Effector CD8-positive, alpha-beta T cell (primary cell): ENCODE results near the gene SOX1.

Experiments
- DNase-seq: peaks from one replicate; lab custom pipeline; 2025; lab: John Stamatoyannopoulos, UW
- total RNA-seq, 4 experiments: gene quantifications; one replicate each; lab custom pipeline; 2026; lab: John Stamatoyannopoulos, UW

SOX1 gene
- 0 to 0.18 (median 0) reads per million in 4 experiments for total RNA-seq

DNA sequence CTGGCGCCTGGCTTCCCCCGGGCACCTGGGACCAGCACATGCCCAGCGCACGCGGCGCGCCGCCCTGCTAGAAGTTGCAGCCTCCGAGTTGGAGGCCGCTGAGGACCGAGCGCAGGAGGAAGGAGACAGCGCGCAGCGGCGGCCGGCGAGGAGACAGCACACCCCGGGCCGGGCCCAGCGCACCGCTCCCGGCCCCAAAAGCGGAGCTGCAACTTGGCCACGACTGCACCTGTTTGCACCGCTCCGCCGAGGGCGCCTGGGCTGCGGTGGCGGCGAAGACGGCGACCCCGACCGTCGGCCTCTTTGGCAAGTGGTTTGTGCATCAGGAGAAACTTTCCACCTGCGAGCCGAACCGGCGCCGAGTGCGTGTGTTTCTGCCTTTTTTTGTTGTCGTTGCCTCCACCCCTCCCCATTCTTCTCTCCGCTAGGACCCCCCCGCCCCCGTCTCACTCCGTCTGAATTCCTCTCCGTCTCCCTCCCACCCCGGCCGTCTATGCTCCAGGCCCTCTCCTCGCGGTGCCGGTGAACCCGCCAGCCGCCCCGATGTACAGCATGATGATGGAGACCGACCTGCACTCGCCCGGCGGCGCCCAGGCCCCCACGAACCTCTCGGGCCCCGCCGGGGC lies at the start of gene SOX1:
Gene SOX1, plus strand, starts transcription at position 34 of the 626 bp plus-strand sequence. Its CDS starts 510 bp downstream, at position 544.
- DNase-seq = no peak

DNA sequence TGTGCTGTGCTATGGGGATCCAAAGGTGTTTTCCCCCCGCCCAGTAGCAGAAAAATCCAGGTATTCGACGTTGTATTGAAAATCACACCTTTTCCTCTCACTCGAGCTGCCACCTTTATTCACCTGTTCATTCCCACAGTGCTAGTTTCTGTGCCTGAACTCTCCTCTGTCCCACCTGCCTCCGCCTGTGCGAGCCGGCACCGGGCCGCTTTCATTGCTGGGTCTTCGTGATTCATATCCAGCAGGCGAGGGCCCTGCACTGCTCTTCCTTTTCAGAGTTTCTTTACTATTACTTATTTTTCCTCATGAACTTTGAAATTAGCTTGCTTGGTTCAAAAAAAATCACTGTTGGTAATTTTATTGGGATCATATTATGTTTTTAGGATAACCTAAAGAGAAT lies 42.4 kb upstream of the SOX1 start:
- DNase-seq = no peak

DNA sequence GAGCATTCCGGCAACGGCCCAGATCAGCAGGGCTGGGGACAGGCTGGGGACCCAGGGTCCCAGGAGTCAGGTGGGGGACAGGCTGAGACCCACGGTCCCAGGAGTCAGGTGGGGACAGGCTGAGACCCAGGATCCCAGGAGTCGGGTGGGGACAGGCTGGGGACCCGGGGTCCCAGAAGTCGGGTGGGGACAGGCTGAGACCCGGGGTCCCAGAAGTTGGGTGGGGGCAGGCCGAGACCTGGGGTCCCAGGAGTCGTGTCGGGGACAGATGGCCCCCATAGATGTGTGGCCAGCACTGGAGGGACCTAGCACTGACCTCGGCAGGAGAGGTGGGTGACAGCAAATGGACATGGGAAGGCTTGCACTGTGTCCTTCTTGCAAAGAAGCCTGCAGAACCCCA lies 39.7 kb upstream of the SOX1 start:
- no peak for DNase-seq

DNA sequence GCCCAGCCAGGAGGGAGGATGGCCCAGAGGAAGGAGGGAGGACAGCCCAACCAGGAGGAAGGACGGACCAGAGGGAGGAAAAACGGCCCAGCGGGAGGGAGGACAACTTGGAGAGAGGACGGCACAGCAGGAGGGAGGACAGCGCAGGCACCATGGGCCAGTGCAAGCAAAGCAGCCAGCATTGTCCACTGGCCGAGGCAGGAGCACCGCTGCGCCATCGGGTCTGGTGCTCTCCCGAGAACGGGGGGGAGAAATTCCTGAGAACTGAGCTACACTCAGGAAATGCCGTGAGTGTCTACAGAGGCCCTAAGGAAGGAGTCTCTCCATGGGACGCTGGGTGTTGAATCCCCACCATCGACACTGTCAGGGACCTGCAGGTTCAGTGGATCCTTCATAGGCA lies 38.5 kb upstream of the SOX1 start:
- DNase-seq = no peak

DNA sequence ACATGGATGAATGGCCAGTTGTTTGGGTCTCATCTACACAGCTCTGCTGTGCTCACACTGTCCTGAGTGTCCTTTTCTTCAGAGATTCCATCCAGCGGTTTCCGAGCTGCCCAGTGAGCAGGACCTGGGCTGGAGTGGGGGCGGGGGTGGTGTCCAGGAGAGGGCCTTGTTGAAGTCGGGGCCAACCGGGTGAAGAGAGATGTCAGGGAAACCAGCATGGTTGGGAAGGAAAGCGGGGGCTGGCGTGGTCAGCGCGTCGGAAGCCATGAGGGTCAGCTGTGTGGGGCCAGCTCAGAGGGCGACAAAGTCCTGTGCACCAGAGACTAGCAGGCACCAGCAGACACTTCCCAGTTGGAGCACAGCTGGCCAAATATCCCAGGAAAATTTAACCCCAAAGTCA lies 37.8 kb upstream of the SOX1 start:
- no peak for DNase-seq

DNA sequence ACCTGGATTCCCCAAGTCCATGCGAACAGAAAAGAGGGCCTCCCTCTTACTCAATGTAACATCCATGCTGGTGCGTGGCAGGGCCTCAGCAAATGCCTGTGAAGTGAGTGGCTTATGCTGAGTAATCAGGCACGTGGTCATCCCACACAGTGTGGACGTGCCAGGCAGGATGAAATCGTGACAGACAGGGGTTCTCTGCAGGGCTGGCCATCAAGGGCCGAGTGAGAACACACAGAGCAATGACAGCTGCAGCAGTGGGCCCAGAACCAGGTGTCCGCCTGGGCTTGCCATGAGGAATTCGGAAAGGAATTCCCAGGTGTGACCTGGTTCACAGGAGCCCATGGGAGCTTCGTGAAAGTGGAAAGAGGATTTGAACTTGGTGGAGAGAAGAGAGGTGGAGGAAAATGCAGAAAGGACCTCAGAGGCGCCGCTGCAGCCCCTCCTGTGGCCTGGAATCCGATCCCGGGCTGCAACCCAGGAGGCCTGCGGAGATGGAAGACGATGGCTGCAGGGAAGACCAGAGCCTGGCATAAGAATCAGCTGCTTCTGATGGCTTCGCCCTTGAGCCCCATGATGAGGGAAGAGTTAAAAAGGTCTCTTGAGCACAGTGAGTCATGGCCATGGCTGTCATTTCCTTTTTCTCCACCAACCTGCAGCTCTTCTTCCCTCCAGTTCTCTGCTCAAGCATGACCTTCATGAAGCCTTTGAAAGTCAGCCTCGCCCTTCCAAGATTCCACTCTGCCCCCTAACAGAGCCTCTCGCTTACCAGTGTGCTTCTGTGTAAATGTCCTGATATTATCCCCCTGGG lies 34.6 kb upstream of the SOX1 start:
- DNase-seq = no peak

DNA sequence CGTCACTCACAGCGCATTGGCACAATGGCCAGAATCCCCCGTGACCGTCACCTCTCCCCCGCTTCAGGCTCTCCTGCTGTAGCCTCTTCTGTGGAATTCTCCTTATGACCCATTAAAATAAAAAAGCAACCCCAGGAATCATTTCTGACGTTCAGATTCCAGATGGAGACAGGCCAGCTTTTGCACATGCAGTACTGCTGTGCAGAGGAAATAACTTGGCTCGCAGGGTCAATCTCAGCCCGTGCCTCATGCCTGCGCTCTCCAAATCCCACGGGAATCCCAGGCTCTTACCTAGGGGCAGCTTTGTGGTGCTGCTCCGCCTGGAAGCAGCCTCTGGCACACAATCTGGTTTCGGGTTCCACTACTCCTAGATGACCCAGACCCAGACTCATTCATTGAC lies 32.7 kb upstream of the SOX1 start:
- DNase-seq = no peak

DNA sequence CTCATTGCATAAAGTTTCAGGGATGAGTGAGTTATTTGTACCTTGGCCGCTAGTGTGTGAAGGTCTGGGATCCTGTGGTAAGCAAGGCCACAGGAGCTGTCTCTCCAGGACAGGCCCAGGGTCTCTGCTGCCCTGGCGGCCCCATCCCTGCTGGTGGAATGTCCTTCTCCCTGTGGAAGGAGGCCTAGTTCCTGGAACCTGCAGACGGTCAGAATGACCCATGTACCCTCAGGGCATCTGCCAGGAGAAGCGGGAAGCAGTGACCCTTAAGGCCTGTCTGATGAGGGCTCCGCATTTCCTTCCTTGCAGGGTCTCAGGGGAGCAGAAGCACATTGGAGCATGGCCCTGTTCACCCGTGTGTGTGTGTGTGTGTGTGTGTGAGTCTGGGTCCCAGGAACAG lies 32.1 kb upstream of the SOX1 start:
- DNase-seq = no peak

DNA sequence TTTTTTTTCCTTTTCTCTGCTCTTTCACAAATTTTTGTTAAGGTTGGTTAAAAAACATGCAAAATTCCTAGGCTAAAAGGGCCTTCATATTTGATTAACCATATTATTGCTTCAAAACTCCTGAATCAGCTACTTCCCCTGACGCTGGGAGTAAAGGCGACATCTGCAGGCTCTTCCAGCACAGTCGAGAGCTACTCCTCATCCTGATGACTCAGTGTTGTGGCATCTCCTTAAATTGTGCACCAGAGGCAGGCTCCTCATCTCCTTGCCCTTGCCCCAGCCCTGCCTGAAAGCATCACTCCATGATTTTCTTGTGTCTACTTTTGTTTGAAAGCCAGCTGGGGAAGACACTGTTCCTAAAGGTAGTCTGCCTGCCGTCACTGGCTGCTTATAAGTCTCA lies 24.5 kb upstream of the SOX1 start:
- no peak for DNase-seq

DNA sequence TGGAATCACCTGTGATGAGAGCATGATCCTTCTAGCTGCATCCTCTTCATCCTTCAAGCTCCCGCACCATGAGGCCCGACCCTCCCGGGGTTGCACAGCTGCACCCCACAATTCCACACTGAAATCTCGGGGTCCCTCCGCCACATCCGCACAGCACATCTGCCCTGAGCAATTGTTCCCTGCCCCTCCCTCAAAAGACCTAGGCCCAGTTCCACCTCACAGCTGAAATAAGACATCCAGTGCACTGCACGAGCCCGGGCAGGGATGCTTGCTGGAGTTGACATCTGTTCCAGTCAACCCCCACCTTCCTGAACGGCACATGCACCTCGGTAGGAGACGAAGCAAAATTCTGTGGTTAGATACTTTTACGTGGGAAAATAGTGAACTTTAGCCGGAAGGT lies 14.7 kb upstream of the SOX1 start:
- no peak for DNase-seq

DNA sequence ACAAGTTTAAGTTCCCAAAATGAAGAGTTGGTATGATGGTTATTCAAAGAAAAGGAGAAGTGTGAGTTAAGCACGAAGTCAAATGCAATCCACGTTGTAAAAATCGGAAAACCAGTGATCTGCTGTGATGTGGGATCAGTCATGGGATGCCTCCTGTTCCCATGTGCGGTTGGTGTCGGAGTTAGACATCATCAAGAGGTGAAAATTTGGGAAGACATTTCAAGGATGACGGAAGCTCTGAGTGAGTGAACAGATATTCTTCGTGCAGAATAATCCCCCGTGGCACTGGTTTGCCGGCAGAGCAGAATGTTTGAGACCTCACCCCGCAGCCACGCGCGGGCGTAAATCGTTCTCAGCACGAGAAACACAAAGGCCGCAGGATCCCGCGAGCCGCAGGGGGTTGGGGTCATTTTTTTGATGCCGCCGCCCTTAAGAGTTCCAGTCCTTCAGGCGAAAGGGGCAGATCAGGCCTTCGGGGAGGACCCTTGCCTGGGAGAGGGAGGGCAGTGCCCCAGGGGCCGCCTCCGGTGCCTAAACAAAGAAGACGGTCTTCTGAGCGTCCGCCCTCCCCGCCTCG lies 13.7 kb upstream of the SOX1 start:
- DNase-seq = no peak

DNA sequence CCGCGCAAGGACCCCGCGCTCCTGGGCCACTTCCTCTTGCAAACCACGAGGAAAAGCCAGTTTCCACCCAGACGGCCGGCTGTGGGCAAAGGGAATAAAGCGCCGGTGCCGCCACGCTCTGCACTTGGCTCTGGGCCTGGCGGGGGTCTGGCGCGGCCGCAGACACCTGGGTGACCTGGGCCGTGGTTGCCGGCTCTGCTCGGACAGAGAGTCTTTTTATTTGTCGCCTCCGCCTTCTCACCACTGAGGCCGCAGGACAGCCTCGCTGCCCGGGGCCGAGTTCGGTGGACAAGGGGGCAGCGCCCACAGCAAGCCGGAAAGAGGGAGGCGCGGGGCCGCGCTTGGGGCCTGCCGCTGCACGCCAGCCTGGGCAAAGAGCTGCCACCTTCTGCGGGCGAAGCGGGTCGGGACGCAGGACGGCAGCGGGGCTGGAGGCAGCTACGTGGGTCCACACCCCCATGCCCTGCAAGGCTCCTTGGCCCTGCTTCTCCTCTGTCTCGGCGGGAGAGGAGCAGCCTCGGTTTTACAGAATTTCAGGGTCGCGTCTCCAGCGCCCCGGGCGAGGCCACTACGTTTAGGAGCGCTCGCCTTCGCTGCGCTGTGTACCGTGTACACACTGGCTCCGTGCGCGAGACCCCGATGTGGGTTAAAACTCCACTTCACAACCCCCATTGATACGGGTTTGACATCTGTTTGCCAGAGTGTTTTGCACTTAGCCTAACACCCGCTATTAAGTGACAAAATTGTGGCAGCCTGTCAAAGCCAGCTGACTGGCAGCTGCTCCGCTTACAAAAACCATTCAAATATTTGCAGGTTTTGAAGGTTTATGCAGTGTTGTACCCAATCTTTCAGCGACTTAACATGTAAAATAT lies 13.0 kb upstream of the SOX1 start:
- DNase-seq = no peak

DNA sequence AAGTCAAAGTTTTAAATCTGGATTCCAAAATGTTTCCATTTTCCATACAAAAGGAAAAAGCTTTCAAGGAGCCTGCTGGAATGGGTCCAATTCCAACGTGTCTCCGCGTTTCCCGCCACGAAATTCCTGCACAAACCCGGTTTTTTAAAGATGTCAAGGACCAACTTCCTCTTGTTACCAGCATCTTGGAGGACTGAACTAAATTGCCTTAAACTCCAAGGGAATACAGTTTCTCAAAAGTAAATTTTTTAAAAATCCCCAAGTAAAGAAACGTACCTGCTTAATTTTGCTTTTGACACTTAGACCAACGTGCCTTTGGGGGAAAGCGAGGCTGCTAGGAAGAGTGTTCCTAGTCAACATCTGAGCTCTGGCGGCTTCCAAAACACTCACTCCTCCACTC lies 12.3 kb upstream of the SOX1 start:
- DNase-seq = no peak

DNA sequence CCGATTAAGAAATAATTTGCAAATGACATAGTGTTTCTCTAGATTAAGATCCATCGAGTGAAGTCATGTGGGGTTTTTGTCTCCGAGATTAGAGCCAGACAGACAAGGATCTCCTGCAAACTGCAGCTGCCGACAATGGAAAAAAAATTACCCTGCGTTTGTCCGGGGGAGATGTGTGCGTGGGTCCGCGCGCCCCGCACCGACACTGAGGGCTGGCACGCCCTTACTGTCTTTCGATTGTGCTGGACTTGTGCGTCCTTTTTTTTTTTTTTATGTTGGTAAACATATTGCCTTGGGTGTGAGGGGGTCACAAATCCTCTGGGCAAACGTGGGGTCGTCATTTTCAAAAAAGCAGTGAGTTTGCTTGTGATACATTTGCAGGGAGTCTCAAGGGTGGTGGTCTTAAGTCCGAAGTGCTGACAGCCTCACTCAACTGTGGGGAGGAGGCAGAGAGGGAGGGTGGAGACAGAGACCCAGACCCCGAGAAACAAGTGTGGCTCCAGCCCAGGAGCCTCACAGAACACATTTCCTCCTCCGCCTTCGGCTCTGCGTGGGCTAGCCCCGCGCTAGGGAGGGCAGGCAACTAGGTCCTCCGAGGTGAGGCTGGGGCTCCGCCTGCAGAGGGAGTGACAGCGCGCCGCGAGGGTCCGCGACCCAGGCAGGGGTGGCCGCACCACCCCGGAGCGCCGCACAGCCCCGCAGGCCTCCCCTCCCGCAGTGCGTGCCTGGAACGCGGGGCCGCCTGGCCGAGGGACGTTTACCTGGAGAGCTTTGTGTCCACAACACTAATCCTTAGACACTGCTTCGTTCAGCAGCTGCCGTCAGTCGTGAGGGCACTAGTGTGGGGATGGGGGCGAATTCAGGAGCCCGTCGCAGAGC lies 11.7 kb upstream of the SOX1 start:
- no peak for DNase-seq

DNA sequence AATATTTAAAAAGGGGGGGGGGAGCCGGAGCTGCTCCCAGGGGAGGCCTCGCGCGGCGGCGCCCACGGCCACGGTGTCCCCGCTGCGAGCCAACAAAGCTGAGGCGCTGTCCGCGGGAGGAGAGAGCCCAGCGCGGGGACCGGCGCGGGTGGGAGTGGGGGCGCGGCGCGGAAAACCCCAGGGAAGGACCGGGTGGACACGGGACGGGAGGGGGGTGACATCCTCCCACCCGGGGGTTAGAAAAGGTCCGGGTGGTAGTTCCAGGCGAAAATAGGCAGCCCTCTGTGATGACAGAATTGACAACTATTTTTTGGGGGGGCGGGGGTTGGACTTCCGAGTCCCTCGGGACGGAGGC lies 11.1 kb upstream of the SOX1 start:
- DNase-seq = no peak

DNA sequence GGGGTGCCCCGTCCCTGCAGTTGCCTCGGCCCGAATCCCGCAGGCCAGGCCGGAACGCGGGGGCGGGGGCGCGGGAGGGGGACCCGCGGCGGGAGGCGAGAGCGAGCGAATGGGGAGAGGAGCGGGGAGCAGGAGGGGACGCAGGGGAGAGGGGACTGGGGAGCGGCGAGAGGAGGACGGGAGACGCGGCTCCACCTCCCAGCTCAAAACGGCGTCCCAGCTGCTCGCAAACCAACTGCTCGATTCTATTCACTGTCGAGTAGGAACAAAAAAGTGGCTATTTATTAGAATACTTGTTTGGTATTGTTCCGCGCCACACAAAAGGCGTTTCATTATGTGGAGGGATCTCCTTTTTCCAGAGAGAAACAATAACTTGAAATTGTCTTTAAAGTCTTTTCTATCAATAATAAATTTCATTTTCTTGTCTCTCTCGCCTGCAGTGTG lies 10.6 kb upstream of the SOX1 start:
- no peak for DNase-seq

DNA sequence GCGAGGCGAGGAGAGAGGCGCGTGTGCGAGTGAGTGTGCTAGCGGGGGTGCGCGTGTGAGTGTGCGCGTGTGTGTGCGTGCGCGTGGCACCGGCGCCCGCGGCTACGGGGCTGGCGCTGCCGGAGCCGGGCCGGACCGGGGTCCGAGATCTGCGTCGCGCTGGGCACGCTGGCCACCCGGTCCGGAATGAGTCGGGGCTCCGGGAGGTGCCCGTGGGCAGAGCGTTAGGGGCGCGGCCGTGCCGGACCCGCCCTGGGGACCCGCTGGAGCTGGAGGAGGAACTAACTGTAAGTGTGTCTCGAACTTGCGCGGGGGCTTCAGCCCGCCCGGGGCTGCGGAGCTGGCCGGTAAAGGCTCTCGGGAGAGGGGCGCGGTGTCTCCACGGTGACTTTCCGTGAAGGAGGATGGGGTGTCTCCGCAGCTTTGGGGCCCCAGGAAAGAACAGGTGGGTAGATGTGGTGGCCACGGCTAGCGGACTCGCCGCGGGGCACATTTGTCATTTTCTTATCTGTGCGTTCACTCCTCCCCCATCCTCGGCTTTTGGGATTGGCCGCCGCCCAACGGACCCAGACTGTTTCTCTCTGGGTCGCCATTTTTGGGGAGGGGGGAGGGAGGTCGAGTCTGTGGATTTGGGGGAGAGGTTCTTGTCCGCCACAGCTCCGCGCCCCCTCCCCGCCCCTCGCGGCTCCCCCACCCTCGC lies 10.1 kb upstream of the SOX1 start:
- no peak for DNase-seq

DNA sequence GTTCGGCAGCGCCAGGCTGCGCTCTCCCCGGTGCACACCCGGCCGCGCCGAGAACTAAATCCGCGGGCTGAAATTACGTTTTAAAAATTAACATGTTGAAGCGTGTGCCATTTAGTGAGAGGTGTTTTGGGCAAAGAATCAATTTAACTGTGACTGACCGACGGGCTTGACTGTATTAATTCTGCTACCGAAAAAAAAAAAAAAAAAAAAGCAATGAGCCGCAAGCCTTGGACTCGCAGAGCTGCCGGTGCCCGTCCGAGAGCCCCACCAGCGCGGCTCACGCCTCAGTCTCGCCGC lies 9.6 kb upstream of the SOX1 start:
- DNase-seq = no peak

DNA sequence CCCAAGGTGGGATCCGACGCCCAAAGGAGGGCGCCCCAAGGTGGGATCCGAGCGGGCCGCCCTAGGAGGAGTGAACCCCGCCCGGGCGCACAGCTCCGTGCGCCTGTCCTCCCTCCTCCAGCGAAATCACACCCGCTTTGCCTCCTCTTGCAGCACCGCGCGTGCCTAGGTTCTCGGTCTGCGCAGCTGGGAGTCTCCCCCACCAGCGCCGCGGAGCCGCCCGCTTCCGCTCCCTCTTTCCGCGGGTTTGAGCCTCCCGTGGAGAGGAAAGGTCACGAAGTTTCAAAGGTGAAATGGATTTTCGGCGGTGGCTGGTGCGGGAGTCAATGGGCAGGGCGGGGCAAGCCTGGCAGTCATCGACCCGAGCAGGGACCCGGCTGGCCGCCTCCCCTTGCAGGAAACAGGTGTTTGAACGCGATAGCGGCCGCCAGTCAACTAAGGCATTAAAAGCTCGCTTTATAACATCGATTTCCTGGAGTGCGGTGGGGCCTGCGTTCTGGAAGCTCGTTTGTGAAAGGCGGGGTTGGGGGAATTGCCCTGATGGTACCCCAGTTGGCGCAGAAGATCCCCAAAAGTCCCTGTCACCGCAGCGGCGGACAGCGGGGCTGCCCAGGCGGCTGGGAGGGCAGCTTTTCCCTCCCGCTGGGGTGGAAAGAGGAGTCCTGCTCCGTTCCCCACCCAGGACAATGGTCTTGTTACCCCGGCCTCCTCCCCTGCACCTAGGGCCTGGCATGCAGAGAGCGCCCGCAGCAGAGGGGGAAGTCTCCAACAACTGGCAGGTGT lies 9.0 kb upstream of the SOX1 start:
- no peak for DNase-seq

DNA sequence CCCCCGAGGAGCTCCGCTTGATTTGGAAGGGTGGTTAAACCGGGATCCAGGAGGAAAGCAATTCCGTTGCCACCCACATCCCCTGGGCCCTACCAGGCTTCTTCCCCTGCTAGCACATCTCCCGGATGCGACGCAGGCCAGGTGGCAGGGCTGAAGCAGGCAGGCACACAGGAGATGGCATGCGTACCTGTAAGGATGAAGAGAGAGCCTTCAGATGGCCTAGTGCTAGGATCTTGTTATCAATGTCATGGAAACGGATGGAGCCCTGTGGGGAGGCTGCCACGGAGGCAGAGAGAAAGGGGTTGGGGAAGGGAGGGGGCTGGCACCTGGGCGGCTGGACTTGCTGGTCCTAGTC lies 8.5 kb upstream of the SOX1 start:
- no peak for DNase-seq
